Lower leg skin (tissue), 3 donors: ENCODE results near the gene MAST4.

Source experiments
- POLR2A ChIP-seq, 2 donors: fragments of 450-650 bp; IDR thresholded peaks; one replicate each; pipeline ENCODE4 v1.6.1; 2016 to 2017; ENCODE audit warnings: antibody characterized with exemption in 2 of 2, mild to moderate bottlenecking in 1 of 2, moderate library complexity in 1 of 2
- TF ChIP-seq, protein P1 (sequence below), 3 donors: fragments of 450-650 bp; IDR thresholded peaks; one replicate each; pipeline ENCODE4 v1.5.1; 2016; ENCODE audit warnings: antibody characterized with exemption in 3 of 3, mild to moderate bottlenecking in 3 of 3, moderate library complexity in 2 of 3

DNA sequence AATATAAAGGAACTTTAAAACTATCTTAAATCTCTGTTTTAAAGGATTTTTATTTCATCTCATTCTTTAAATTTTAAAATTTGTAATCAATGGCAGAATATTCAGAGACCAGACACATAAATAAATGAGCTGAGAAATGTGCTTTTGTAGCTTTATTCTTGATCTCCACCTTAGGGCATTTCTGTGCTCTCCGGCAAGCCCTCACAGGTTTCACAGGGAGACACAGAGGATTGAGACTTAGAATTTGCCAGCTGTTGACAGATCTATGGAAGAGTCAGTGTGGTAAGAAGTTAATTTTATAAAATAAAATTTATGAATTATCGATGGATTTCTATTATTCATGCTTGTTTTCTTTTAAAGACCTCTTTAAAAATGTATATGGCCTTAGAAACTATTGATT lies 393.6 kb downstream of the MAST4 start:
- TF ChIP-seq, protein P1, sequence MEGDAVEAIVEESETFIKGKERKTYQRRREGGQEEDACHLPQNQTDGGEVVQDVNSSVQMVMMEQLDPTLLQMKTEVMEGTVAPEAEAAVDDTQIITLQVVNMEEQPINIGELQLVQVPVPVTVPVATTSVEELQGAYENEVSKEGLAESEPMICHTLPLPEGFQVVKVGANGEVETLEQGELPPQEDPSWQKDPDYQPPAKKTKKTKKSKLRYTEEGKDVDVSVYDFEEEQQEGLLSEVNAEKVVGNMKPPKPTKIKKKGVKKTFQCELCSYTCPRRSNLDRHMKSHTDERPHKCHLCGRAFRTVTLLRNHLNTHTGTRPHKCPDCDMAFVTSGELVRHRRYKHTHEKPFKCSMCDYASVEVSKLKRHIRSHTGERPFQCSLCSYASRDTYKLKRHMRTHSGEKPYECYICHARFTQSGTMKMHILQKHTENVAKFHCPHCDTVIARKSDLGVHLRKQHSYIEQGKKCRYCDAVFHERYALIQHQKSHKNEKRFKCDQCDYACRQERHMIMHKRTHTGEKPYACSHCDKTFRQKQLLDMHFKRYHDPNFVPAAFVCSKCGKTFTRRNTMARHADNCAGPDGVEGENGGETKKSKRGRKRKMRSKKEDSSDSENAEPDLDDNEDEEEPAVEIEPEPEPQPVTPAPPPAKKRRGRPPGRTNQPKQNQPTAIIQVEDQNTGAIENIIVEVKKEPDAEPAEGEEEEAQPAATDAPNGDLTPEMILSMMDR (IDR thresholded peaks at IDR 0.05) = no peak
- no peak for TF ChIP-seq POLR2A (IDR thresholded peaks at IDR 0.05)
